Hematopoietic multipotent progenitor cell treated with erythropoietin and hydrocortisone succinate and interleukin-3 and kit ligand, for 15 days (in vitro differentiated cells): ENCODE measurements around the gene LOX.

ENCODE experiments used
- DNase-seq: peaks from one replicate; pipeline ENCODE4 v3.0.0-alpha.2; 2015; ENCODE audit warnings: low spot score

The LOX gene, protein sequence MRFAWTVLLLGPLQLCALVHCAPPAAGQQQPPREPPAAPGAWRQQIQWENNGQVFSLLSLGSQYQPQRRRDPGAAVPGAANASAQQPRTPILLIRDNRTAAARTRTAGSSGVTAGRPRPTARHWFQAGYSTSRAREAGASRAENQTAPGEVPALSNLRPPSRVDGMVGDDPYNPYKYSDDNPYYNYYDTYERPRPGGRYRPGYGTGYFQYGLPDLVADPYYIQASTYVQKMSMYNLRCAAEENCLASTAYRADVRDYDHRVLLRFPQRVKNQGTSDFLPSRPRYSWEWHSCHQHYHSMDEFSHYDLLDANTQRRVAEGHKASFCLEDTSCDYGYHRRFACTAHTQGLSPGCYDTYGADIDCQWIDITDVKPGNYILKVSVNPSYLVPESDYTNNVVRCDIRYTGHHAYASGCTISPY

DNA sequence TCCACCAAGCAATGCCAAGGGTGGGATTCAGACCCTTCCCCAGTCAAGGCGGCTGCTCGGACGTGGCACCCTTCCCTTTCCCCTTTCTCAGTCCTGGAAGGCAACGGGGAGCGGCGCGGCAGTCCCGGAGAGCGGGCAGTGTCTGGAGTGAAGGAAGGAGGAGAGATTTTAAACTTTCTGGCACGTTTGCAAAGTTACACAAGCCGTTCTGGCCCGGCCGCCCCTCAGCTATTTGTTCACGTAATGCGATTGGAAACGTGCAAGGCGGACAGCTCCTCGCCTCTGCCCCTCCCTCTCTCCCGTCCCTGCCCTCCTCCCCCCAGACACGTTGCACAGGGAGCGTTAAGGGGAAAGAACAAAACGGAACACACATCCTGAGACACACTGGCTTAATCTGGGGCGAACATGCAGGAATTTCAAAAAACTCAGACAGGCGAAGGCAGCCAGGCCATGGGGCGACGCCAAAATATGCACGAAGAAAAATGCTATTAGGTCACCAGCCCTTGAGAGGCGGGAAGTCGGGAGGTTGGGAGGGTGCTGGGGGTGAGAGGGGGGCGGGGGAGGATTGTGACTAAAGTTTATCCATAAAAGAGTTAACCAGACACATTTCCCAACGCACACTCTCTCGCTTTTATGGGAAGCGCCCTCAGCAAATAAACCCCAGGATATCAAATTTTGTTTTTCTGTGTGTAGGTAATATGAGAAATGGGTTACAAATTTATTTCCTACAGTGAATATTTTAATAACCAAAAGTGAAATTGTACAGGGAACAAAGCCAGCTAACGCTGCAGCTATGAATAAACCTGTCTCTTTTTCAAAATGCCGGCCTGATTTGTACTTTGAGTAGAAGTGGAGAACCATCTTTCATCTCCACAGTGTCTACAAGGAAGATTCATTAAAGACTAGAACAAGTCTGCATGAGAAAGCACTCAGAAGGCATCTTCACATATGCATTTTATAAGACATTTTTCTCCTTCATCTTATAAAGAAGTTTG lies at the start of gene LOX:
TSS of gene LOX (minus strand) at position 144 of the 995 bp plus-strand sequence. CDS start 274 bp downstream, outside the sequence.
- no peak for DNase-seq

DNA sequence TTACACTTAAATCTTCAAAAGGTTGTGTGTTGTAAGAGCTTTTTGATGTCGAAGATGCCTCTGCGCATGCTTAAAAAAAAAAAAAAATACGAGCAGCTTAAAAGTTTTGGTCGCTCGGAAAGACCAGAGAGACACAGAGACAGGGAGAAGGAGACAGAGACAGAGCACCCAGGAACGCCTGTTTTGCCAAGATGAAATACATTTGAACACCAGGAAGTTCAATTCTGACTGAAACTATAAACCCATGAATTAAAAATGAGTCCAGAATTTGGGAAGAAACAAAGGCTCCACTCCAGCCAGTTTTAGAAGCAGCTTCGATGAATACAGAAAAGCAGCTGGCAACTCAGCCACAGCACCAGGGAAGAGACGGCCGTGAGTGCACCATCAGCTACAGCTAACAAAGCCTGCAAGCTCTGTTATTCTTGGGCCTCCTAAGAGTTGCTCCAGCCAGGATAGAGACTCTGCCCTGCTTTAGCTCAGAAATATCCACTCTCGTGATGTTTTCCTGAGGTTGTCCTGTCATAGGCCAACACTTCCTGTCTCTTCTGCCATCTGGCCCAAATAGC lies 48.8 kb upstream of the LOX start:
- DNase-seq, result no peak

DNA sequence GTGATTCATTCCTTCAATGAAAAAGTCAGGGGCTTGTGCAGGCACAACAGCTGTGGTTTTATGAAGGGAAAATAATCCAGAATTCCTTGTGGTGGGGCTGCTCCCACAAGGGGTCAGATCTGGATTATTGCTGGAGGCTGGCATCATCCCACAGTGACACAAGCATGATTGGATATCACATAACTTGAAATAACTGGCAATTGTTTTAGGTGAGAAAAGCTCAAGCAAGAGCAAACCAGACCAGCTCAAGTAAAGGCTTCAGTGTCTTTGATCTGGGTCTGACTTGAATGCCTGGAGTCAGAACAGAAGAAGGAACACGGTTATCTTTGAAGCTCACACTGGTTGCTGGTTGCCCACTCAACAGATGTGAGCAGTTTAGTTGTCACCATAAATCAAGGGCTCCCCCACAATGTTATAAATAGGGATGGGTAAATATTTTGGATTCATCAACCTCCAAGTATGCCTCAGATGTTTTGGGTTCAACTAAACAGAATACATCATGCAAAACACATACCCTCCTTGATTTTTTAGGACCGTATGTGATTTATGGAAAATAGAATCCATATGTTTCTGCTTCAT lies 48.2 kb upstream of the LOX start:
- DNase-seq, result no peak

DNA sequence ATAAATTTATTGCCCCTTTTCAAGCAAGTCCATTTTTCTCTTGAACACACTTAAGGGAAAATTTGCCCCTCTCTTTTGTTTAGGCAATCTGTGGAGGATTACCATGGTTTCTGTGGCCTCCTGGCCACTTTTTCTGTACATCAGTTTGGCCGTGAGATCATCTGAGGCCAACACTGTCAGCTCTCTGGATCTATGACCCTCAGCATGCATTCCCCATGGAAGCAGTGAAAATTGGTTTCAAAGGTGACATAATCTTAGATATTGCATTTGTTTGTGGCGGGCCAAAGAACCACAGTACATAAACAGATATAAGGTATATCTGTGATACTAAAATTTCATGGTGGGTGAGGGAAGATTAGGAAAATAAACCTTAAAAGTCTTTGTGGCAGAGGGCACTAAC lies 46.7 kb upstream of the LOX start:
- DNase-seq, result no peak

DNA sequence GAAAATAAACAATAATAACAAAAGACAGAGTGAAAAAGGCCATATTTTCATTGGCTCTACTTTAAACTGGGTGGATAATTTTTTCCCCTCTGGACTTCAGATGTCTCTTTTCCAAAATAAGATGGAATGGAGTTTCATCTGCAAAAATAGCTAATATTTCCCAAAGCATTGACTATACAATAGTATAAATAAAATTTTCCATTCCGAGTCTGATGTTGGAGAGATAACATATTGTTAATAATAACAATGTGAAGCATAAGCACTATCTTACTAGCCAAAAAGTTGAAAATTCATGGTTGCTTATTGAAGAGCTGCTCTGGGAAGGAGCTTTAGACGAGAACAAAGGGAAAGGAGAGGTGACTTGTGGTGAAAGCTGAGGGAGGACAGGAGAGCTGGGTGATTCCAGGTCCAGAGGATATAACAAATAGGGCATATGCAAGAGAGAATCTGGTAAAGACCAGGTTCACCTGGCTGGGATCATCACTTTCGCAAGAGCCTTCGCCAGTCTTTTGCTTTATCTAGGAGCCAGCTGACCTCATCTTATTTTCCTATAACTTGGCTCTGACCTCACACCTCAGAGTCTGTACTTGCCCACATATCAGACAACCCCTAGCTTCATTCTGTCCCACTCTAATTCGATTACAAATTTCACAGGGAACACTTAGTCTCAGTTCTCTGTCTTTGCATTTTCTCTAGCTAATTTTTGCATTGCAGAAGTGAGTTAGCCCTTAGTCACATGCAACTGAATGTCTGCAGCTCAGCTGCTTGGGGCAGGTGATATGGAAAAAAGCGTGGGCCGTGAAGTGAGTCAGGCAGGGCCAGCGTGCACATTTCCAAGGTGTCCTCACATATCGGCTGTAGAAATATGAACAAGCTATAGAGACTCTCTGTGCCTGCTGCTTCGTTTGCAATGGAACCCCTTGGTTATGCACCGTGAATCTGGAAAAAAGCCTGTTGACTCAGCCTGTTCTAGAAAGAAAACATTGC lies 43.7 kb upstream of the LOX start:
- no peak for DNase-seq

DNA sequence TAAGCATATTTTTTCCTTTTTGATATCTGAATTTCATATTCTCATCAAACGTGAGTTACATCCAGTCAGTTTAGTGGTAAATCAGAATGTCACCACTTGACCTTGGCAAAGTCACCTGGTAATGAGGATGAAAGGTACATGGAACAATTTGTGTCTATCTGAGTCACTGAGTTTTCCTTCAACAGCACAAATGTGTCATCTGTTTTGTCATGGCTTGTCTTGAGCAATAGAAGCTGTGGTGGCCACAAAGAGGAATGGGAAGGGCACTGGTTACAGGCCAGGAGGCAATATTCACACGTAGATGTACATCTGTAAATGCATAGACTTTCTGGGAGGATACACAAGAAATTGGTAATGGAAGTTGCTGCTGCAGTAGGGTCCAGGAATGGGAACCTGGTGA lies 42.9 kb upstream of the LOX start:
- no peak for DNase-seq

DNA sequence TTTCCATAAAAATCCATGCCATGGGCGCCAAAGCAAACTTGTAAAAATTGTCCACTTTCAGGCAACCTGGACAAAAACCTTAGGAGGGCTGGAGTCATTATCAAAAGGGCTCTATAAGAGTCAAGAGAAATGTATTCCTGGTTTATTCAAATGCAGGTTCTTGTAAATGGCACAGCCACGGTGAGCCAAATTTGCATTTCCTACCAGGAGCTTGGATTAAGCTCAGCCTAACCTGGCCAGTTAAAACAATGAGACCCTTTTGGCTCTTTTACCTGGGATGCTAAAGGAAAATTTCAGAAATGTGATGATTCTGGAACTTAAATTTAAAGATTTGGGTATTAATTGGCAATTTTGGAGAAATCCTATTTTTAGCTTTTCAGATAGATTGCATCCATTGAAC lies 42.4 kb upstream of the LOX start:
- DNase-seq, result no peak

DNA sequence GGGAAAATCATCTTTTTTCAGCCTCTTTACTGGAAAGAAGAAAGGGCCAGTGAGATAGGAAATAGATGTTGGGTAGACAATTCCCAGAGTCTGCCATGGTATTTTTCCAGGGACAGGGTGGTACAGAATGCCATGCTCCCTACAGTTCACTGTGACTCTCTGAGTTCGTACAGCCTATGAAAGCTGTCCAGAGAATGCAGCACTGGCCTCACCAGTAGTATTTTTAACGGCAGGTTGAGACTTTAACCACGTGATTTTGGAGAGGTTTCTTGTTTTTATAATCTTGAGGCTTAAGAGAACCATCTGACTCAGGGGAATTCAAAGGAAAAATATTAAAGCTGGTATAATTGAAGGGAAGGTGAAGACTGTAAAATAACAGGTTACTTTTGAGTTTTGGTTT lies 41.1 kb upstream of the LOX start:
- no peak for DNase-seq

DNA sequence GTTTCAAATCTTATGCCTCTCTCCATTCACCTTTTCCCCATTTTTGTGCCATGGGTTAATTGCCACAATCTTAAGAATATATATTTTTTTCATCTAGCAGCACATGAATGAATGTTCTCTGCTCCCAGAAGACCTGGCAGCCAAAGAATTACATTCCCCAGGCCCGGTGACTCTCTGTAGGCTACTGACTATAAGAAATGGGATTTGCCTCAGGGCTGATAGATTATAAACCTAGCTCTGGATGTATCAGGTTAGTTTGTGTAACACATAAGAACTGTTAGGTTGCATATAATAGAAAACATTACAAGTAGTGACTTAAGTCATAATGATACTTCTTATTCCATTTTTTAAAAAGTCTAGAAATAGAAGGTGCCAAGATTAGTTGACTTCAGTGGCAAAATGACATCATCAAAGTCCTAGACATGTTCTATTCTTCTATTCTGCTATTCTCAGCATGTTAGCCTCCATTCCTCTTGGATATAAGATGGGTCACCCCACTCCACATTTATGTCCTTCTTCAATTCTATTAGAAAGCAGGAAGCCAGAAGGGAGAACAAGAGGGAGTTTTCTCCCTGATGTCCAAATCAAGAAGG lies 40.4 kb upstream of the LOX start:
- DNase-seq, result no peak

DNA sequence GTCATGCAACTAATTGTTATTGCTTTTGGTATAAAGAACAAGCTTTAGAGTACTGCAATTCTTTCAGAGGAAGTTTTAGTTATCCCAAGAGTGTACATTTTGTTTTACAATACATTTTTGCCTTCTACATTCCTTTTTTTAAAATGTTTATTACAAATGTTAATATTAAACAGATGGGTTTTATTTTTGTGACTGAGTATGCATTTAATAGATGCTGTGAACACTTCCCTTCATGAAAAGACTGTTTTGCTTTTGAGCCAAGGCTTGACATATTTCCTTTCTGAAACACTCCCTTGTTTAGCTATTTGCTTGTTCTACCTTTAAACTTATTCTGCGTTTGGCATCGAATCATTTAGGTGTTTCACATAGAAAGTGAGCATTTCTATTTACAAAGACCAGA lies 36.4 kb upstream of the LOX start:
- no peak for DNase-seq

DNA sequence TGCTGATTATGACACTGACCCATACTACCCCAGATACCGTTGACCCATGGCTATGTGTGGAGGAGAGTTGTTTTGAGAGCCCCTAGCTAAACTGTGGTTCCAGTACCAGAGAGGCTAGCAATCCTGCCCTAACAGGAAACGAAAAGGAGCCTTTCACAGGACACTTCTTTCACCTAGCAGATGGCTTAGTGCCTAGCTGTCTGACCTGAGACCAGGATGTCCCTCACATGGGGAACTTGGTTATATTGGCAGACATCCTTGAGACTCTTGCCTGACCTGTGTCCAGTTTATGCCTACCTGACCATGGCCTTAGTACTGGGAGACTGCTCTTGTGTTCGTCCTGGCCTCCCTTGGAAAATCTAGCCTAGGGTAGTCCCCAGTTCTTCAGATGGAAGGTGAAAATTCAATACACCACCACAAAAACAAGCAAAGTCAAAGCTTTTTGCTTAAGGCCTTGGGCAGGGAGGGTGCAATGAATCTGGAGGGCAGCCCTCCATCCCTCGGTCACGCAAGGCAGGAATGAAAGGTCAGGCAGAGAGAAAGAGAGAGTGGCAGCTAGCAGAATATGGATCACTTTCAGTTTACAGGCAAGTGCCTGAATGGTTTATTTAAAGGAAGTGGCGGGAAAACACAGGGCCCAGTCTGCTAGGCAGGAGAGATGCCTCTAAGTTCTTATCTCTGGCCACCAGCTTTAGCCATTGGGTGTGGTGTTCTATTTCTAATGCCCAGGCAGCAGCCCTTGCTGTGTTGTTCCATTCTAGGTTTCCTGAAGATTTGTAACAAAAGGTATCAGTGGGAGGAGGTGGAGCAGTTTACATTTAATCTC lies 34.9 kb upstream of the LOX start:
- DNase-seq, result peak; percentile 80

DNA sequence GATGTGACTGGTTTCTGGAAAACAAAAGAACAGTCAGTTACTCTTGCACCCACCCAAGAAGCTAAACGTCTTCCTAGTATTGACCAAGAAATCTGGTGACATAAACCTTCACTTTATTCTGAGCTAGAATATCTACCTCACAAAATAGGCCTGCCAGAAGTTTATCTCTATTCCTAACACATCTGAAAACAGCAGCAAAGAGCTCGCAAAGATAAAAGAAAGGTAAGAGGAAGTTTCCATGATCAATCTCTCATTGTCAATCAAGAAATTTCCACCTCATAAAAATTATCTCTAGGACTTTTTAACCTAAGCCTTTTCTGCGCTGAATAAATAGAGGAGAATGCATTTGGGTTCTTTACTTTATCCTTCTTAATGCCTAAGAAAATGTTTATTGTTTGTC lies 34.0 kb upstream of the LOX start:
- DNase-seq, result no peak

DNA sequence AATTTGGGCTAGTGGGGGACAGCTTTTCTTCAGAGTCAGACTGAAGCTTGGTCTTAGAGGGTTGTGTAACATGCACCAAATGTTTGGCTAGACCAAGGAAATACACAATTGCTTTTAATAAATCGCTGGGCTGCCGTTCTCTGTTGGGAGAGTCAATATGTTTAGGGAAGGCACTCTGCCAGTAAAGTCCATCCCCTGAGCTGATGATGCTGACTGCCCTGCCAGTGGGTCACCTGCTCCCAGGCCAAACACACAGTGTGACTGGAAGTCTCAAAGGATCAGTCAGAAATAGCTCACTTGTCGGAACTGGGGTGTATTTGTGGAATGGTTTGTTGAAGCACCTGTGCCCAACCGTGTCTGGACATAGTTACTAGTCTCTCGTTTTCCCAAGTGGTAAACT lies 33.4 kb upstream of the LOX start:
- no peak for DNase-seq

DNA sequence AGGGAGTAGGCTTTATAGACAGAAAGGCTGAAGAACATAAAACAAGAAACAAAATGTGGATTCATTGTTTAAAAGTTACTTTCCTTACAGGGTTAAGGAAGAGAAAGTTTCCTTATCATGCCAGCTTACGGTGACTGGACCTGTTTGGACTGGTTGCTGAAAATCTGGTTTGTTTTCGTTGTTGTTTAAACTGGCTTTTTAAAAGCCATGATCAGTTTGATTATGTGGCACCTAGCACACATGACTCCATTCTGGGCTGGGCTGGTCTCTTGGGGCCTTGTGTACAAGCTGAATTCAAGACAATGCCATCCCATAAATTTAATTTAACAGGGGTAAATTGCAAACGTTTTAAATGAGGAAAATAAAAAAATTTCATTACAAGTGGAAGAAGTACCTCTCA lies 32.9 kb upstream of the LOX start:
- DNase-seq, result no peak

DNA sequence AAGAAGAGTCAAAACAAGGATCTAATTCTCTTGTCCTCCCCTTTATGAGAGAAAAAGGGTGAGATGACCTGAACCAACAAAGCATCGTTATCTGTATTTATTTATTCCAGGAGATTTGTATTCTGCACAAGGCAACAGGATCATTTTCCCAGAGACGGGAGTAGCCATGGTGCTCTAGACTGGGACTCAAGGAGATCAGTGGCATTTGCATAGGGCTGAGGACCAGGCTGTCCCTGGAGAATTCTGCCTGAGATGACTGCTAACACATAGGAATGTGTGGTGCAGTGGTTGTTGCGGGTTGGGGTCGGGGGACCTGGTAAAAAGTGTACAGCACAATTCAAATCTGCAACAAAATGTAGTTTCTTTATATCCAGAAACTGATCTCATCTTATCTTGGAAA lies 29.0 kb upstream of the LOX start:
- DNase-seq, result no peak

DNA sequence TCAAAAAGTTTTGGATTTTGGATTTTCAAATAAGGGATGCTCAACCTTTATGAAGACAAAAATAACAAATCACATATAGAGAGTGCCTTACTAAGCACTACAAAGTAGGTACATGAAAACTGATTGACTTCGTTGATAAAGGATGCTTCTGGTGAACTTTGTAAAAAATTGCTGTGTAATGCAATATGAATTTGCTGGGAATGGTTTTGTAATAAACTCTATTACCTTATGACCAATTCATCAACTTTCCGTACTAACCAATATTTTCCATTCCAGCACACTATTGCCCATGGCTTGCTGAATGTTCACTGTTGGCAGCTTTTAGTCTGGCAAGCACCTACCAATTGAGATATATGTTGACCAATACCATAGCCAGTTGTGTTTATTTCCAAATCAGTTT lies 27.9 kb upstream of the LOX start:
- no peak for DNase-seq

DNA sequence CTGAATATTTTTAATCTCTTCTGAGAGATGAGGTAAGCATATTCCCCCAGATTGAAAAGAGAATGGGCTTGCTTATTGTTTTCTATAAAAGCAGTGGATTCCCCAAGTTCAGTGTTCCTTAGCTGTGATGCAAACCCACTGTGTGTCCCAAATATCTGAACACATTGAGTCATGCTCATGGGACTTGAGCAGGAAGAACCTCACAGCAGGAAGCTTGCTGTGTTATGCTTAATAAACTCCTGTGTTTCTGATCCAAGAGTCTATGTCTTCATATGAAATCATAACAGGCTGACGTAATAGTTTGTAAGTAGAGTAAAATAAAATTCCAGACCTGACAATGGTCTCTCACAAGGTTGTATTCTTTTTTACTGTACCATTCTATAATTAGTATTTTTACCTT lies 24.8 kb upstream of the LOX start:
- DNase-seq, result no peak

DNA sequence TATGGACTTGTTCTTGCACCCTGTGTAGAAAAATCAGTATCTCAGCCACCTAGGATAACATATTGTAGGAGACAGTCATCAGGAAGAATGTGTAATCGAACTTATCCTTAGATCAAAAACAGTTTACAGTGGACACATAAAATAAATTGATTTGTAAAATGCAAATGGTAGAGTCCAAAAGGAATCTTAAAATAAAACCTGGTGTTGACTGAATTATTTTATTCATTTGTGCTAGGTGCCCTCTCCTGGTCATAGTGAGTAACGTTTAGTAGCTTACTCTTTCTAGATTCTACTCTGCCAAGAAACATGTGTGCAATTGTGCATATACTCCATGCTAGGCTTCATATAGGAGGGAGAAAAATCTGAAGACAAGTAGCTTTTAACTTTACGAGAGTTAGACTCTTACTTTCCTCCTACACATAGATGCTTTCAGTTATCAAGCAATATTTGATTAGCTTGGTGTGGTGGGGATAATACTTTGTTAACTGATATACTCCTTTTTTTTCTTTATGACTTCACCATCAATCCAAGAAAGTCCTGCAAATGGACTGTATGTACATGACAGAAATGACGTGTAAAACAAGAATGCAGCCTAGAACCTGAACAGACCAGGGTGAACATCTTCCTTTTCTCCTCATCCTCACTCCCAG lies 23.7 kb upstream of the LOX start:
- peak; percentile 49 for DNase-seq

DNA sequence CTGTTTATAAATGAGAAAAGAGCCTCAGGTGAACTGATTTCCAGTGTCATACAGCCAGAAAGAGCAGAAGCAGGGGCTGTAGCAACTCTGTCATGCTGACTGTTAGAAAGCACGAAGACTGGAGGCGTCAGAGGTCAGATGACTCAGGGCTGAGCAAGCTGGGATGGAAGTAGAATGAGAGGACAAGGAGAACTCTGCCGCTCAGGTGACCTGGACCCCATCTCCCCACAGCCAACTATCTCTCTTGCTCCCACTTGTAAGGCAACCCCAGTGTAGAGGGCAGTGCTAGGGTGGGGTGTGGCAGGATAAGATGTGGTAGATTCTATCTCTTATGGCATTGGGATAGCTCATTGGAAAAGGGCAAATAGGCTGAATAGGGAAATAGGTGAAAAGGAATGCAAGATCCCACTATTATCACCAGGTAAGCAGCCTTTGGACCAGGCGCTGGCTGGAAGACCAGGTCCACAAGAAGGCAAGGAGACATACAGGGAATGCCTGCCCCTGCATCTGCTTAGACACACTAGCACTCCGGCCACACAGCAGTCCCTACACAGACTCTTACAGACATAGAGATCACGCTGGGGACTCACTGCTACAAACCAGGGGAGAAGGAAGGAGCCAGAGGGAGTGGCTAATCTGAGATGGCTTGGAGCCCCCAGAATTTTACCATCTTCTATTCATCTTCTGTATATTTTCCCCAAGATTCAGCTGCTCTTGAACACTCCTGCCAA lies 21.2 kb upstream of the LOX start:
- no peak for DNase-seq
